Measurements from ENCODE around the gene SLC4A5. TPM values are rescaled to one million over a fixed set of nuclear protein-coding genes. Genes with fewer than 3 reads are reported as not detected.

The SLC4A5 gene
- 0.79 and 0.80 TPM in 2 replicates for total RNA-seq

GRCh38 chr2:74343316-74343715, at the start of gene SLC4A5:
Gene SLC4A5, minus strand, starts transcription at chr2:74343416. Its CDS starts 28,393 bp downstream, at chr2:74315023.

GRCh38 chr2:74379851-74380789, 36.9 kb upstream of the SLC4A5 start, which contains the start of gene DCTN1:
Gene DCTN1, minus strand, starts transcription at chr2:74380311. Its CDS starts 274 bp downstream, at chr2:74380037.

GRCh38 chr2:74198461-74199274, 144.5 kb downstream of the SLC4A5 start, which contains the start of gene MTHFD2:
Gene MTHFD2, plus strand, starts transcription at chr2:74198615. Its CDS starts 27 bp downstream, at chr2:74198642.

GRCh38 chr2:74178211-74179062, 164.8 kb downstream of the SLC4A5 start, which contains the start of gene MOB1A:
Gene MOB1A, minus strand, starts transcription at chr2:74178879. Its CDS starts 205 bp downstream, at chr2:74178674.

Small RNAs within 50 kb of the gene (small RNA-seq; reads per million reads assigned to genes)
- gene RNU6-542P (not detected), gene TAF13P2 (not detected)

Other genes starting within 250 kb of the SLC4A5 start
- 45.0 and 49.9 TPM in 2 replicates for gene BOLA3, start 195.5 kb downstream of the SLC4A5 start, total RNA-seq
- gene MOB1A, start 164.5 kb downstream of the SLC4A5 start, total RNA-seq = 158 and 199 TPM in 2 replicates
- 96.7 and 106 TPM in 2 replicates for gene MTHFD2, start 144.8 kb downstream of the SLC4A5 start, total RNA-seq
- 125 and 133 TPM in 2 replicates for gene DCTN1, start 36.9 kb upstream of the SLC4A5 start, total RNA-seq
- gene C2orf81, start 78.2 kb upstream of the SLC4A5 start, total RNA-seq = 0.40 and 0.50 TPM in 2 replicates
- gene WDR54, start 78.3 kb upstream of the SLC4A5 start, total RNA-seq = 32.2 and 37.7 TPM in 2 replicates
- 5.9 and 9.3 TPM in 2 replicates for gene RTKN, start 98.5 kb upstream of the SLC4A5 start, total RNA-seq
- 6.6 and 12.3 TPM in 2 replicates for gene INO80B, start 111.7 kb upstream of the SLC4A5 start, total RNA-seq
- 19.2 and 19.5 TPM in 2 replicates for gene WBP1, start 115.0 kb upstream of the SLC4A5 start, total RNA-seq
- gene MOGS, start 122.0 kb upstream of the SLC4A5 start, total RNA-seq = 56.5 and 57.4 TPM in 2 replicates
- 17.3 and 18.4 TPM in 2 replicates for gene MRPL53, start 129.3 kb upstream of the SLC4A5 start, total RNA-seq
- 20.1 and 22.0 TPM in 2 replicates for gene CCDC142, start 139.6 kb upstream of the SLC4A5 start, total RNA-seq
- 14.0 and 17.8 TPM in 2 replicates for gene TTC31, start 139.7 kb upstream of the SLC4A5 start, total RNA-seq
- 3.2 and 3.5 TPM in 2 replicates for gene LBX2, start 156.2 kb upstream of the SLC4A5 start, total RNA-seq
- 10.8 and 12.8 TPM in 2 replicates for gene PCGF1, start 164.3 kb upstream of the SLC4A5 start, total RNA-seq
- gene TLX2, start 171.0 kb upstream of the SLC4A5 start, total RNA-seq = not detected in 2 replicates
- gene DQX1, start 182.8 kb upstream of the SLC4A5 start, total RNA-seq = 0.13 TPM in 1 of 2 replicates, not detected in the other
- gene AUP1, start 186.3 kb upstream of the SLC4A5 start, total RNA-seq = 78.2 and 88.7 TPM in 2 replicates
- gene HTRA2, start 186.5 kb upstream of the SLC4A5 start, total RNA-seq = 35.8 and 36.2 TPM in 2 replicates
- 0.72 and 0.93 TPM in 2 replicates for gene LOXL3, start 210.5 kb upstream of the SLC4A5 start, total RNA-seq
- 6.9 and 10.7 TPM in 2 replicates for gene DOK1, start 211.3 kb upstream of the SLC4A5 start, total RNA-seq